GM13977 (cell line): Measurements from ENCODE around the gene SLC16A7.

Experiments
- DNase-seq: peaks from one replicate; pipeline ENCODE4 v3.0.0; 2012; ENCODE audit warnings: low spot score
- in situ Hi-C: fragments of 300-500 bp; cut with MboI; formaldehyde crosslinking; loops from one replicate; pipeline ENCODE4 v1.12.0; 2022; ENCODE audit warnings: low sequenced_read_pairs, low pct_unique_long_range_greater_than_20kb, mixed read lengths, inconsistent platforms; ENCODE audit not compliant: unreplicated experiment
- TF ChIP-seq, protein P1 (sequence below): IDR thresholded peaks from 2 replicates; pipeline ENCODE4 v1.5.1; 2012; ENCODE audit warnings: mild to moderate bottlenecking, control low read depth; ENCODE audit not compliant: insufficient read depth; ENCODE audit errors: extremely low read depth, missing control alignments

Gene SLC16A7

GRCh38 chr12:59646636-59647035, 50.8 kb downstream of the SLC16A7 start:
- TF ChIP-seq, protein P1, sequence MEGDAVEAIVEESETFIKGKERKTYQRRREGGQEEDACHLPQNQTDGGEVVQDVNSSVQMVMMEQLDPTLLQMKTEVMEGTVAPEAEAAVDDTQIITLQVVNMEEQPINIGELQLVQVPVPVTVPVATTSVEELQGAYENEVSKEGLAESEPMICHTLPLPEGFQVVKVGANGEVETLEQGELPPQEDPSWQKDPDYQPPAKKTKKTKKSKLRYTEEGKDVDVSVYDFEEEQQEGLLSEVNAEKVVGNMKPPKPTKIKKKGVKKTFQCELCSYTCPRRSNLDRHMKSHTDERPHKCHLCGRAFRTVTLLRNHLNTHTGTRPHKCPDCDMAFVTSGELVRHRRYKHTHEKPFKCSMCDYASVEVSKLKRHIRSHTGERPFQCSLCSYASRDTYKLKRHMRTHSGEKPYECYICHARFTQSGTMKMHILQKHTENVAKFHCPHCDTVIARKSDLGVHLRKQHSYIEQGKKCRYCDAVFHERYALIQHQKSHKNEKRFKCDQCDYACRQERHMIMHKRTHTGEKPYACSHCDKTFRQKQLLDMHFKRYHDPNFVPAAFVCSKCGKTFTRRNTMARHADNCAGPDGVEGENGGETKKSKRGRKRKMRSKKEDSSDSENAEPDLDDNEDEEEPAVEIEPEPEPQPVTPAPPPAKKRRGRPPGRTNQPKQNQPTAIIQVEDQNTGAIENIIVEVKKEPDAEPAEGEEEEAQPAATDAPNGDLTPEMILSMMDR: no peak
- DNase-seq: no peak
- in situ Hi-C loops: no loop called here

DNA sequence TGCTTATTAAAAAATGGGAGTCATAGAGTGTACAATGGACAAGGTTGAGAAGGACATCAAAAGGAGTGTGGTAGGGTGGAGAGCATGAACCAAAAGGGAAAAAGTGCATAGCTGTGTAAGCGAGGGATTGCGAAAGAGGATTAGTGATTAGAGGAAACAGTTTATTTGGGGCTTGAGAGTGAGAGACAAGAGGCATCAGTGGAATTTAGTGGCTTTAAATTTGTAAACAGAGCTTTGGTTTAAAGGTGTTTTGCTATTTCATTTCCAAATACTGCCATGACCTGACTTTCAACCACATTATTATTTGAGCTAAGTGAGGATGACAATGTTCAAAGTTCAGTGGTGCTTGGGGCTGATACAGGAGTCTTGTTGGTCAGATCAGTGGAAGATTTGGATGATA, 53.4 kb downstream of the SLC16A7 start:
- TF ChIP-seq, protein P1: no peak
- no peak for DNase-seq
- in situ Hi-C loops: no loop called here

DNA sequence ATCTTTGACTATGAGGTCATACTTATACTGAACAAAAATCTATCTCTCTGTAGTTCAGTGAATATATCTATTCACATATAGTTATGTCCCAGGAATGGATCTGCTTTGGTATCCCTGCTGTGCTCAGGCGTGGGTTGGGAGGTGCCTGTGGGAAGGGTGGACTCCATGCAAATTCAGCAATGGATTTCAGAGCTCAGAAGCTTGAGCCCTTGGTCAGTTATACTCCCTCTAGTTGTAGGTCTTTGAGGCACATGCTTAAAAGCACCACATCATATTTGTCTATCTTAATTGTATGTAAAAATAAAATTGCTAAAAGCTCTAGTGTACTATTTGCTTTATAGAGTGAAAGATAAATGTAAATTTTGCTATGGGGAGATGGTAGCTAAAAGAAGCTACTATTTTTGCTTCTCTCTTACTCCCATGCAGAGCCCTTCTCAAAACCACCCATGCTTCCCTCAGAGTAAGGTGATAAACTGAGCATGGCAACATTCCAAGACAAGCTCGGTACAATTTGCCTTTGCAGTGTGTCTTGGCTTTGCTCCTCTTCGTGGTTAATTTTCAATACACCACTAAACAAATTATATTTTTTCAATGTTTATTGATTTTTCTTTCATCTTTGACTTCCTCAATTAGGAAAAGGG, 54.9 kb downstream of the SLC16A7 start:
- in situ Hi-C loops: no loop called here
- DNase-seq: no peak

GRCh38 chr12:59651229-59651920, 55.5 kb downstream of the SLC16A7 start:
- TF ChIP-seq, protein P1: no peak
- no peak for DNase-seq
- in situ Hi-C loops: no loop called here

More for the DNA sequence above, 54.9 kb downstream of the SLC16A7 start:
- TF ChIP-seq, protein P1: peak; percentile 6

DNA sequence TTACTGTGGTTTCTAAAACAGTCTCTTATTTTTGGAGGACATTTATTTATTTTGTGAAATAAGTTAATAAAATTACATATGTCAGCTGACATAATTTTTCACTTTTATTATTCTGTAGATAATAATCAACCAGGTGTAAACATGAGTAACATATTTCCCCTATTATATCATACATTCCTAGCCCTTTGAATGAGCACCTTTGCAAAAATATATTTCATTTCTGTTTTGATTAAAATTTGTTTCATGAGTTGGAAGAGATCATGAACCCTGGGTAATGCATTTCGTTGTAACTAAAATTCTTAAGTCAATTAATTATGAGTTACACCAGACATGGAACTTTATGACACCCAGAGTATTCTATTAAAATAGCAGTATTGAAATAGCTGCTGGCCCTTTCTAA, 56.3 kb downstream of the SLC16A7 start:
- TF ChIP-seq, protein P1: no peak
- in situ Hi-C loops: no loop called here
- no peak for DNase-seq

GRCh38 chr12:59654061-59654460, 58.2 kb downstream of the SLC16A7 start:
- in situ Hi-C loops: no loop called here

More at GRCh38 chr12:59654061-59654460, 58.2 kb downstream of the SLC16A7 start:
- TF ChIP-seq, protein P1: no peak
- no peak for DNase-seq
